ENCODE measurements around the gene NMB.

NMB gene

GRCh38 chr15:84609818-84610525, 48.0 kb downstream of the NMB start:
- DNase-seq, result no peak

DNA sequence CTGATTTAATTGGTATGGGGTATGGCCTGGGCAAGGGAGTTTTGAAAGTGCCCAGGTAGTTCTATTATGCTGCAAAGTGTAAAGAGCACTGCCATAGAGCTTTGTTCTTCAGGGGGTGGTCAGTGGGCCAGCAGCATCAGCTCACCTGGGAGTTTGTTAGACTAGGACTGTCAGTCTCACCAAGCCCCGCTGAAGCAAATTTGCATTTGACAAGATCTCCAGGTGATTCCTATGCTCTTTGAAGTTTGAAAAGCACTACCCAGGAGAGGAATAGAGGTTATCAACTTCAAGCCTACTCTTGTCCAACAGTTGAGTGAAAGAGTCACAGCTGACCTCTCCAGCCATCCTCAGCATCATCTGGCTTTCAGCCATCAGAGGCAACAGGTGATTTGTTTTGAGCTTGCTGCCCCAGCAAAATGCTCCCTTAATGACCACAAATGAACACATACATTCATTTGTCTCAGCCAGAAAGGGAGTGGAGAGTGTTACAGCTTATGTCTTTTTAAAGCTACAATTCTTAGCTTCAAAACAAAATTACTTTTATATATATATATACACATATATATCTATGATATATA, 49.2 kb downstream of the NMB start:
- no peak for DNase-seq

GRCh38 chr15:84606653-84607120, 51.3 kb downstream of the NMB start:
- no peak for DNase-seq

GRCh38 chr15:84605554-84605882, 52.5 kb downstream of the NMB start:
- DNase-seq, result no peak

All from DMS79 treated with DMSO at 0.1 percent for 48 hours (cell line).